Fibroblast of lung (primary cell): ENCODE measurements around the gene CRIP2. TPM values are rescaled to one million over a fixed set of nuclear protein-coding genes. Genes with fewer than 3 reads are reported as not detected.

Experiments used
- DNase-seq, 2 donors: peaks; one replicate each; pipeline versions ENCODE4 v3.0.0 to v3.0.0-alpha.2; 2010; ENCODE audit warnings: low read depth in 2 of 2
- H2AFZ ChIP-seq: 2 replicates; pipeline ENCODE4 v1.5.1; 2012; ENCODE audit warnings: low read length, control low read depth, inconsistent platforms
- H3K27ac ChIP-seq: 2 replicates; pipeline ENCODE4 v1.5.1; 2011; ENCODE audit warnings: low read length, control low read depth; ENCODE audit not compliant: insufficient read depth
- H3K27me3 ChIP-seq: 2 replicates; pipeline ENCODE4 v1.5.1; 2011; ENCODE audit warnings: mild to moderate bottlenecking, low read length; ENCODE audit not compliant: control insufficient read depth, insufficient read depth
- H3K36me3 ChIP-seq: 2 replicates; pipeline ENCODE4 v1.5.1; 2011; ENCODE audit warnings: low read length; ENCODE audit not compliant: control insufficient read depth, insufficient read depth
- H3K4me1 ChIP-seq: 2 replicates; pipeline ENCODE4 v1.5.1; 2011; ENCODE audit warnings: low read length; ENCODE audit not compliant: control insufficient read depth, insufficient read depth; ENCODE audit errors: extremely low read depth
- H3K4me2 ChIP-seq: 2 replicates; pipeline ENCODE4 v1.5.1; 2011; ENCODE audit warnings: low read length, control low read depth; ENCODE audit not compliant: insufficient read depth; ENCODE audit errors: extremely low read depth
- H3K4me3 ChIP-seq, 4 experiments: fragments of 200-600 bp in 1 of 4; sonication (generic) in 1 of 4; replicated peaks in 1 of 4; 2 replicates each; pipeline ENCODE4 v1.5.1; 2011 to 2016; ENCODE audit warnings: low read length in 4 of 4, low read depth in 3 of 4, mild to moderate bottlenecking in 3 of 4, control low read depth in 2 of 4, inconsistent platforms in 1 of 4, mixed read lengths in 1 of 4; ENCODE audit not compliant: insufficient read depth in 1 of 4; ENCODE audit errors: control extremely low read depth in 1 of 4
- H3K79me2 ChIP-seq: 2 replicates; pipeline ENCODE4 v1.5.1; 2012; ENCODE audit warnings: mild to moderate bottlenecking, low read length, inconsistent platforms; ENCODE audit not compliant: control insufficient read depth, insufficient read depth
- H3K9ac ChIP-seq: 2 replicates; pipeline ENCODE4 v1.5.1; 2011; ENCODE audit warnings: mild to moderate bottlenecking, low read length, control low read depth; ENCODE audit not compliant: insufficient read depth
- H3K9me3 ChIP-seq: 2 replicates; pipeline ENCODE4 v1.5.1; 2012; ENCODE audit warnings: low read depth, low read length; ENCODE audit not compliant: control insufficient read depth, insufficient read depth
- H4K20me1 ChIP-seq: 2 replicates; pipeline ENCODE4 v1.5.1; 2011; ENCODE audit warnings: low read length; ENCODE audit not compliant: control insufficient read depth, insufficient read depth; ENCODE audit errors: extremely low read depth
- CTCF ChIP-seq, 2 donors: IDR thresholded peaks in 1 of 2; conservative IDR thresholded peaks in 1 of 2; 1 replicate in 1 of 2; 2 replicates in 1 of 2; pipeline ENCODE4 v1.5.1; 2011 to 2012; ENCODE audit warnings: low read length in 2 of 2, control low read depth in 1 of 2, inconsistent platforms in 1 of 2, low read depth in 1 of 2, mild to moderate bottlenecking in 1 of 2
- EZH2 ChIP-seq: IDR thresholded peaks from 2 replicates; pipeline ENCODE4 v1.5.1; 2012; ENCODE audit warnings: low read length, control low read depth, mild to moderate bottlenecking; ENCODE audit errors: missing control alignments
- polyA plus RNA-seq, 2 donors: library from polyadenylated mRNA; depleted of rRNA in 1 of 2; stranded (reverse) in 1 of 2; unstranded in 1 of 2; fragments of >200 nt; gene quantifications; 2 replicates each; pipeline ENCODE4 v1.2.1, GENCODE V29; 2011 to 2012; ENCODE audit warnings: missing spikeins in 1 of 2
- total RNA-seq: library from RNA; depleted of rRNA; stranded (reverse); fragments of >200 nt; gene quantifications from 2 replicates; pipeline ENCODE4 v1.2.1, GENCODE V29; 2014

CRIP2 gene
- total and polyA plus RNA-seq, 2 donors (not counting 1 experiment from before 2014, with no cell fraction given), result 58.9 to 68.5 TPM

- no peaks in the 10 kb centered on the region for H3K79me2 ChIP-seq
- no peaks in the 10 kb centered on the region for H3K36me3 ChIP-seq
- no peak for TF ChIP-seq CTCF (conservative IDR thresholded peaks at IDR 0.05 in 1 of 2, IDR thresholded peaks at IDR 0.05 in 1 of 2; ENCODE audit: low read depth in 1 of 2, low read length in 2 of 2)
- H3K4me2 ChIP-seq, result no peak overlapping the region
- H4K20me1 ChIP-seq, result no peaks in the 10 kb centered on the region
- no peak overlapping the region for H2AFZ ChIP-seq
- no peaks in the 10 kb centered on the region for H3K4me1 ChIP-seq
- no peak overlapping the region for H3K27ac ChIP-seq
- DNase-seq, result peak in 1 of 2 donors; percentile 16
- H3K9me3 ChIP-seq, result no peaks in the 10 kb centered on the region
- no peak overlapping the region for H3K9ac ChIP-seq
- no peak overlapping the region for H3K4me3 ChIP-seq
- peaks cover 8% of the 10 kb centered on the region for H3K27me3 ChIP-seq
These were observed 42.5 kb downstream of the CRIP2 start for GRCh38 chr14:105517096-105517495.

- H3K4me1 ChIP-seq, result no peaks in the 10 kb centered on the region
- TF ChIP-seq EZH2 (no peak), CTCF (conservative IDR thresholded peaks at IDR 0.05 in 1 of 2, IDR thresholded peaks at IDR 0.05 in 1 of 2; ENCODE audit: low read depth in 1 of 2, low read length in 2 of 2) (no peak)
- H3K27me3 ChIP-seq, result peaks cover 8% of the 10 kb centered on the region
- H3K79me2 ChIP-seq, result no peaks in the 10 kb centered on the region
- no peaks in the 10 kb centered on the region for H3K9me3 ChIP-seq
- no peaks in the 10 kb centered on the region for H4K20me1 ChIP-seq
- DNase-seq, result no peak
- no peak overlapping the region for H3K4me3 ChIP-seq
- H3K9ac ChIP-seq, result no peak overlapping the region
- no peak overlapping the region for H3K4me2 ChIP-seq
- no peak overlapping the region for H3K27ac ChIP-seq
- no peak overlapping the region for H2AFZ ChIP-seq
- no peaks in the 10 kb centered on the region for H3K36me3 ChIP-seq
These were observed 45.5 kb downstream of the CRIP2 start for GRCh38 chr14:105519946-105520698.

- no peak overlapping the region for H2AFZ ChIP-seq
- H3K79me2 ChIP-seq, result no peaks in the 10 kb centered on the region
- TF ChIP-seq EZH2, result no peak
- no peak for TF ChIP-seq CTCF (conservative IDR thresholded peaks at IDR 0.05 in 1 of 2, IDR thresholded peaks at IDR 0.05 in 1 of 2; ENCODE audit: low read depth in 1 of 2, low read length in 2 of 2)
- no peak overlapping the region for H3K27ac ChIP-seq
- no peak overlapping the region for H3K4me2 ChIP-seq
- no peak for DNase-seq
- no peak overlapping the region for H3K4me3 ChIP-seq
- no peaks in the 10 kb centered on the region for H3K9me3 ChIP-seq
- H4K20me1 ChIP-seq, result no peaks in the 10 kb centered on the region
- no peaks in the 10 kb centered on the region for H3K36me3 ChIP-seq
- no peaks in the 10 kb centered on the region for H3K4me1 ChIP-seq
- H3K27me3 ChIP-seq, result peaks cover 4% of the 10 kb centered on the region
- H3K9ac ChIP-seq, result no peak overlapping the region
These were observed 50.7 kb downstream of the CRIP2 start for GRCh38 chr14:105525326-105525725.
